Retinal pigment epithelial cell (primary cell): ENCODE results near the gene SIPA1L3.

ENCODE experiments used
- DNase-seq: peaks from one replicate; pipeline ENCODE4 v3.0.0-alpha.2; 2010; ENCODE audit warnings: low read depth
- H3K4me3 ChIP-seq: 2 replicates; pipeline ENCODE4 v1.5.1; 2011; ENCODE audit warnings: mild to moderate bottlenecking, low read length, control low read depth, moderate library complexity
- TF ChIP-seq, protein P1 (sequence below): conservative IDR thresholded peaks from 2 replicates; pipeline ENCODE4 v1.5.1; 2011; ENCODE audit warnings: low read depth, low read length, control low read depth, inconsistent platforms

The SIPA1L3 gene

DNA sequence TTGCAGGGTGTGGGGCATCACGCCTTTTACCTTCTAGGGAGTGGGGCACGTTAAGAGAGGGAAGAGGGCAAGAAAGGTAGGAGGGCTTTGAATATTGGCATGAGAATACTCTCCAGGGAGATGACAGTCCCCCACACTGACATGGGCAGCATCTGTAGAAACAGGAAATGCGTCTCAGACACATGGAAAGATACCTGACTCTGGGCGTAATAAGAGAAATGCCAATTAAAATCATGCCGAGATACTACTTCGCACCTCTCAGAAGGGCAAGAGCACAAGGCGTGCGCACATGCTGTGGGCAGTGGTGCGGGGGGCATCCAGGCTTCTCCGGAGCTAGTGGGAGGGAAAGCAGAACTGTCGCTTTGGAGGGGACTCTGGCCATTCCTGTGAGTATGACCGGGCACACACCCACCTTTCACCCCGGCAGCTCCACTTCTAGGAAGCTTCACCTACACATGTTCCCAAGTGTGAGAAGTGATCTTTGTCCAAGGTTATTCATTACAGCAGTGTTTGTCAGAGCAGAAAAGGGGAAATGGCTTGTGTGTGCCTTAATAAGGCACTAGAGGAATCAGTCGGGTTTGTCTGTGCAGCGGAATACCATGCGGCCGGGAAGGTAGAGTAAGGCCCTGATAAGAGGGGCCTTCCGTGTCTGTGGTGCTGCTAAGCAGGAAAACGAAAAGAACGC, 99.5 kb downstream of the SIPA1L3 start:
- no peak for DNase-seq
- TF ChIP-seq, protein P1, sequence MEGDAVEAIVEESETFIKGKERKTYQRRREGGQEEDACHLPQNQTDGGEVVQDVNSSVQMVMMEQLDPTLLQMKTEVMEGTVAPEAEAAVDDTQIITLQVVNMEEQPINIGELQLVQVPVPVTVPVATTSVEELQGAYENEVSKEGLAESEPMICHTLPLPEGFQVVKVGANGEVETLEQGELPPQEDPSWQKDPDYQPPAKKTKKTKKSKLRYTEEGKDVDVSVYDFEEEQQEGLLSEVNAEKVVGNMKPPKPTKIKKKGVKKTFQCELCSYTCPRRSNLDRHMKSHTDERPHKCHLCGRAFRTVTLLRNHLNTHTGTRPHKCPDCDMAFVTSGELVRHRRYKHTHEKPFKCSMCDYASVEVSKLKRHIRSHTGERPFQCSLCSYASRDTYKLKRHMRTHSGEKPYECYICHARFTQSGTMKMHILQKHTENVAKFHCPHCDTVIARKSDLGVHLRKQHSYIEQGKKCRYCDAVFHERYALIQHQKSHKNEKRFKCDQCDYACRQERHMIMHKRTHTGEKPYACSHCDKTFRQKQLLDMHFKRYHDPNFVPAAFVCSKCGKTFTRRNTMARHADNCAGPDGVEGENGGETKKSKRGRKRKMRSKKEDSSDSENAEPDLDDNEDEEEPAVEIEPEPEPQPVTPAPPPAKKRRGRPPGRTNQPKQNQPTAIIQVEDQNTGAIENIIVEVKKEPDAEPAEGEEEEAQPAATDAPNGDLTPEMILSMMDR, result no peak
- no peak overlapping the region for H3K4me3 ChIP-seq

DNA sequence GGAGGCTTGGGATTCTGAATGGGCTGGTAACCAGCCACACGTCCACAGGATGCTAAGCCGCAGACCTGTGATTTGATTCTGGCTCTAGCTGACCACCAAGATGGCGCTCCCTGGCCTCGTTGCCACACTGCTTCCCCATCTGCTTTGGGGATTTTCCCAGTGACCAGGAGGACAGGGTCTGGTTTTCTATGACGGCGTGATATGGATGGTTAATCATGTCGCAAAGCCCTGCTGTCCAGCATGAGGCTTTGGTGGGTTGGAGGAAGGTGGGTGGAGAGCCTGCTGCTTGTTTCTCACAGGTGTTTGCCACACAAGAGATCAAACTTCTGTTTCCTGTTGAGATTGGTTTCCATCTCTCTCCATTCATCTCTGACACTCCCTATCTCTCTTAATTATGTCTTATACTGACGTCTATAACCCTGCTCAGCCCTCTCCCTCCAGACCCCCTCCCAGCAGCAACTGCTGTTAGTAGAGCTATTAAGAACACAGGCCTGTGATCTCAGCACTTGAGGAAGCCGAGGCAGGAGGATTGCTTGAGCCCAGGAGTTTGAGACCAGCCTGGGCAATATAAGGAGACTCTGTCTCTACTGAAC, 102.7 kb downstream of the SIPA1L3 start:
- TF ChIP-seq, protein P1, result no peak
- H3K4me3 ChIP-seq, result no peak overlapping the region
- DNase-seq, result no peak

DNA sequence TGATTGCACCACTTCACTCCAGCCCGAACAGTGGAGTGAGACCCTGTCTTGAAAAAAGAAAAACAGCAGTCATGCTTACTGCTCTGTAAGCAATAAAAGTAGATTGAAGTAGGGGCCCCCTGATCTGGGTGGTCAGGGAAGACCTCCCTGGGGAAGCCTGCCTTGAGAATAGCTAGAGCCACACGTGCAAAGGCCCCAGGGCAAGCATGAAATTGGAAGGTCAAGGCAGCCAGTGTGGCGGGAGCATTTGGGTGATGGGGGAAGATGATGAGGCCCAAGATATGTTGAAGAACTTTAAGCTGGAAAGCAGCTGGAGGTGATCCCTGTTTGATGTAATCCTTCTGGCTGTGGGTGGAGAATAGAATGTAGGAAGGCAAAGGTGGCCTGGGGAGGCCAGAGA, 104.4 kb downstream of the SIPA1L3 start:
- TF ChIP-seq, protein P1, result no peak
- no peak overlapping the region for H3K4me3 ChIP-seq
- DNase-seq, result no peak

DNA sequence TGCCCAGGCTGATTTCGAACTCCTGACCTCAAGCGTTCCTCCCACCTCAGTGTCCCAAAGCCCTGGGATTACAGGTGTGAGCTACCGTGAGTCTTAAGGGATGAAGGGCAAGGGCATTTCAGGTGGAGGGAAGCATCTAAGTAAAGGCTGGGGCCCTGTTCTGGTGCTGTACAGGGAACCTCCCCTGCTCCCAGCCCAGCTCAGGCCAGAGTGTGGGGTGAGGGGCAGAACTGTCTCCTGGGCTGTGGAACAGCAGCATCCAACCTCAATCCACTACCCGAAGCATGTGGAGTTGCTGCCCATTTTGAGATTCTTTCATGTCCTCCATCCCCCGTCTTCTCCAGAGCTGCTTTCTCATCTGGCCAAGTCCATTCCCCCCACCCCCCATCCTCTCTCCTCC, 105.3 kb downstream of the SIPA1L3 start:
- TF ChIP-seq, protein P1, result no peak
- no peak for DNase-seq

DNA sequence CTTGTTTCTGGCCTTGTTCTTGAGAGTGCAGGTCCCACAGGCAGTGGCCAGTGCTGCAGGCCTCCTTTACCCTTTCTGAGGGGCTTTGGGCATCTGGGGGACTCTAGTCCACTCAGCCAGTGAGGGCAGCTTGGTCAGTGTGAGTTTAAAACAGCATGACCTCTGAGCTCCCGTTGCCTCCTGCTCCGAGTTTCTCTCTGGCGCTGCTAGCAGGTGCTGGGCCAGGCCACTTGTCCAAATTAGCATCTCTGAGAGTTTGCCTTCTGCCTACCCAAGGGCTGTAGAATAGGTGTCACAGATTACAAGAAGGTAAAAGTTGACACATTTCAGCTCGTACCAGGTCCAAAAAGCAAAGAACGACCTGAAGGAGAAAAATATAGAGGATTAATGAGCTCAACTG, 105.9 kb downstream of the SIPA1L3 start:
- TF ChIP-seq, protein P1, result no peak
- DNase-seq, result no peak
- H3K4me3 ChIP-seq, result no peak overlapping the region

More for the DNA sequence above, 105.3 kb downstream of the SIPA1L3 start:
- no peak overlapping the region for H3K4me3 ChIP-seq

DNA sequence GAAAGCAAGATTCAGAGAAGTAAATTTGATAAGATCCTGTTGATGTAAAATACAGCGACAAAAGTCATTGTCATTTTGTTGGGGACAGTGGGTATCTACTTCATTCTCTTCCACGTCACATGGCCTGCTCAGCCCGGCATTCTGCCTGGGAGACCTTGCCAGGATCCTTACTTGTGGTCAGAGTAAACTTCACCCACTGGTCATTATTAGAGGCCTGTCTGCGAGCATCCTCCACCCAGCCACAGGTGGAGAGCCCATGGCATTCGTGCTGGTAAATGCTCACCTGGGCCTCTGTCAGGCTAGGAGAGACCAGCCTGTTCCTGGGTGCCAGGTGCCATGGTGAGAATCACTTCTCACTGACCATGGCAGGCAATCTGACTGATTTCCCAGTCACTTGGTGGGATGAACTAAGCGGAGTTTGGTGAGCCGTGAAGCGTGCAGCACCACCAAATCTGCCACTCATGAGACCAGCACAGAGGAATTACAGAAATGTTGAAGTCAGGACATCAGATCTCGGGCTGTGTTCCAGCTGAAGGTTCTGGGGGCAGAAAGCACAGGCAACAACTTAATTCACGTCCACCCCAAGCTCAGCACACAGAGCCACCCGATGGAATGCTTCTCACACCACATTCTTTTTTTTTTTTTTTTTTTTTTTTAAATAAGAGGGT, 107.0 kb downstream of the SIPA1L3 start:
- TF ChIP-seq, protein P1, result no peak

More for the DNA sequence above, 107.0 kb downstream of the SIPA1L3 start:
- H3K4me3 ChIP-seq, result no peak overlapping the region
- DNase-seq, result no peak
